Measurements from ENCODE around the gene TMEM243. TPM values are rescaled to one million over a fixed set of nuclear protein-coding genes. Genes with fewer than 3 reads are reported as not detected.

The TMEM243 gene
- total RNA-seq, 4 donors from 2014 or later = 2.2 to 59.4 (median 19.1) TPM; not detected in 1

- WGBS, 2 donors (ENCODE audit: low coverage in 1 of 2) = 0 to 6% methylated on average over 7 to 13 of the region's 13 CpGs
- Histone ChIP-seq H3K27ac (peak overlapping the region; percentile 96 to 99 (median 98)), H3K9me3 (no peaks in the 10 kb centered on the region), H3K27me3 (no peaks in the 10 kb centered on the region), H3K4me3 (peak overlapping the region; percentile 46 to 81 (median 79)), H3K36me3 (no peaks in the 10 kb centered on the region), H3K4me1 (peaks cover 24 to 43% (median 30%) of the 10 kb centered on the region in 4 donors)
- TF ChIP-seq CTCF (IDR thresholded peaks at IDR 0.05) = no peak
- TF ChIP-seq EP300 (IDR thresholded peaks at IDR 0.05; ENCODE audit: low read depth) = no peak
- no peak for TF ChIP-seq POLR2AphosphoS5 (IDR thresholded peaks at IDR 0.05)
- no peak for TF ChIP-seq POLR2A (IDR thresholded peaks at IDR 0.05)
- intact Hi-C loops (cut with DNase I; ENCODE audit: low total_unique reads) (no loop called here), in situ Hi-C loops (cut with MboI; ENCODE audit: low pct_ligation_motif_present in 1 of 4, low pct_unique_long_range_greater_than_20kb in 1 of 4, low sequenced_read_pairs in 3 of 4) (no loop called here)
- no peak for DNase-seq
These were observed 67.8 kb downstream of the TMEM243 start for GRCh38 chr7:87151729-87152111.

- H3K4me3 ChIP-seq = peak overlapping the region in 3 of 4 donors; percentile 78 to 81 (median 80)
- H3K27ac ChIP-seq = peak overlapping the region; percentile 96 to 99 (median 98)
- no peak for DNase-seq
- peaks cover 20 to 38% (median 27%) of the 10 kb centered on the region in 4 donors for H3K4me1 ChIP-seq
- H3K36me3 ChIP-seq = no peaks in the 10 kb centered on the region
- in situ Hi-C loops (cut with MboI; ENCODE audit: low pct_ligation_motif_present in 1 of 4, low pct_unique_long_range_greater_than_20kb in 1 of 4, low sequenced_read_pairs in 3 of 4) = no loop called here
- H3K27me3 ChIP-seq = no peaks in the 10 kb centered on the region
- no peak for TF ChIP-seq POLR2AphosphoS5 (IDR thresholded peaks at IDR 0.05)
- no peak for TF ChIP-seq POLR2A (IDR thresholded peaks at IDR 0.05)
- intact Hi-C loops (cut with DNase I; ENCODE audit: low total_unique reads) = no loop called here
- no peaks in the 10 kb centered on the region for H3K9me3 ChIP-seq
- WGBS, 2 donors (ENCODE audit: low coverage in 1 of 2) = 20 to 31% methylated on average over 7 to 9 of the region's 9 CpGs
These were observed 68.4 kb downstream of the TMEM243 start for GRCh38 chr7:87151002-87151728.

- H3K27ac ChIP-seq = no peak overlapping the region
- no peaks in the 10 kb centered on the region for H3K36me3 ChIP-seq
- no peak for DNase-seq
- 58 to 80% methylated on average over 1 of the region's 1 CpG for WGBS, 2 donors (ENCODE audit: low coverage in 1 of 2)
- no peaks in the 10 kb centered on the region for H3K9me3 ChIP-seq
- H3K27me3 ChIP-seq = no peaks in the 10 kb centered on the region
- intact Hi-C loops (cut with DNase I; ENCODE audit: low total_unique reads) = loop anchor here (10.0 kb wide), 1 partner anchor 74 kb away; no protein-coding TSS in a partner anchor
- no peak overlapping the region for H3K4me3 ChIP-seq
- in situ Hi-C loops (cut with MboI; ENCODE audit: low pct_ligation_motif_present in 1 of 4, low pct_unique_long_range_greater_than_20kb in 1 of 4, low sequenced_read_pairs in 3 of 4) = loop anchor here in 1 of 4 donors (10.0 kb wide), 1 partner anchor 214 kb away; no protein-coding TSS in a partner anchor
- H3K4me1 ChIP-seq = peaks cover 0 to 22% (median under 1%) of the 10 kb centered on the region in 4 donors
- TF ChIP-seq CTCF (IDR thresholded peaks at IDR 0.05) (peak; percentile 39 to 53 (median 45)), POLR2AphosphoS5 (IDR thresholded peaks at IDR 0.05) (no peak)
These were observed 71.1 kb downstream of the TMEM243 start for GRCh38 chr7:87148332-87148955.

GRCh38 chr7:87147500-87147899, 72.0 kb downstream of the TMEM243 start:
- Histone ChIP-seq H3K4me1 (peaks cover 0 to 21% (median 0%) of the 10 kb centered on the region in 4 donors), H3K27me3 (no peaks in the 10 kb centered on the region), H3K9me3 (no peaks in the 10 kb centered on the region), H3K4me3 (no peak overlapping the region), H3K36me3 (no peaks in the 10 kb centered on the region), H3K27ac (no peak overlapping the region)
- 92 to 100% methylated on average over 1 to 7 of the region's 7 CpGs for WGBS, 2 donors (ENCODE audit: low coverage in 1 of 2)
- intact Hi-C loops (cut with DNase I; ENCODE audit: low total_unique reads) (loop anchor here (10.0 kb wide), 1 partner anchor 73 kb away; no protein-coding TSS in a partner anchor), in situ Hi-C loops (cut with MboI; ENCODE audit: low pct_ligation_motif_present in 1 of 4, low pct_unique_long_range_greater_than_20kb in 1 of 4, low sequenced_read_pairs in 3 of 4) (loop anchor here in 1 of 4 donors (10.0 kb wide), 1 partner anchor 213 kb away; no protein-coding TSS in a partner anchor)
- TF ChIP-seq EP300 (IDR thresholded peaks at IDR 0.05; ENCODE audit: low read depth) (no peak), CTCF (IDR thresholded peaks at IDR 0.05) (no peak), POLR2AphosphoS5 (IDR thresholded peaks at IDR 0.05) (no peak), POLR2A (IDR thresholded peaks at IDR 0.05) (no peak)
- no peak for DNase-seq

Data from transverse colon (tissue), 4 donors.